PC-3 (cell line): ENCODE data around the gene EYS.

ENCODE experiments used
- CTCF ChIP-seq: fragments of 300-600 bp; sonication (generic); conservative IDR thresholded peaks from 2 replicates; pipeline ENCODE4 v1.5.1; 2017; ENCODE audit warnings: antibody characterized with exemption, low read depth, mild to moderate bottlenecking, low read length
- EZH2phosphoT487 ChIP-seq: fragments of 300-600 bp; sonication (generic); IDR thresholded peaks from 2 replicates; pipeline ENCODE4 v1.6.1; 2018; ENCODE audit warnings: mild to moderate bottlenecking, antibody characterized with exemption, low read length, borderline replicate concordance

GRCh38 chr6:64128301-64129024, 1578.6 kb downstream of the EYS start:
- TF ChIP-seq CTCF, result no peak
- no peak for TF ChIP-seq EZH2phosphoT487
